ENCODE measurements around the gene SLC17A9. TPM values are rescaled to one million over a fixed set of nuclear protein-coding genes. Genes with fewer than 3 reads are reported as not detected.

The SLC17A9 gene
- total and polyA plus RNA-seq, 4 donors: 0.69 to 2.4 (median 1.3) TPM

DNA sequence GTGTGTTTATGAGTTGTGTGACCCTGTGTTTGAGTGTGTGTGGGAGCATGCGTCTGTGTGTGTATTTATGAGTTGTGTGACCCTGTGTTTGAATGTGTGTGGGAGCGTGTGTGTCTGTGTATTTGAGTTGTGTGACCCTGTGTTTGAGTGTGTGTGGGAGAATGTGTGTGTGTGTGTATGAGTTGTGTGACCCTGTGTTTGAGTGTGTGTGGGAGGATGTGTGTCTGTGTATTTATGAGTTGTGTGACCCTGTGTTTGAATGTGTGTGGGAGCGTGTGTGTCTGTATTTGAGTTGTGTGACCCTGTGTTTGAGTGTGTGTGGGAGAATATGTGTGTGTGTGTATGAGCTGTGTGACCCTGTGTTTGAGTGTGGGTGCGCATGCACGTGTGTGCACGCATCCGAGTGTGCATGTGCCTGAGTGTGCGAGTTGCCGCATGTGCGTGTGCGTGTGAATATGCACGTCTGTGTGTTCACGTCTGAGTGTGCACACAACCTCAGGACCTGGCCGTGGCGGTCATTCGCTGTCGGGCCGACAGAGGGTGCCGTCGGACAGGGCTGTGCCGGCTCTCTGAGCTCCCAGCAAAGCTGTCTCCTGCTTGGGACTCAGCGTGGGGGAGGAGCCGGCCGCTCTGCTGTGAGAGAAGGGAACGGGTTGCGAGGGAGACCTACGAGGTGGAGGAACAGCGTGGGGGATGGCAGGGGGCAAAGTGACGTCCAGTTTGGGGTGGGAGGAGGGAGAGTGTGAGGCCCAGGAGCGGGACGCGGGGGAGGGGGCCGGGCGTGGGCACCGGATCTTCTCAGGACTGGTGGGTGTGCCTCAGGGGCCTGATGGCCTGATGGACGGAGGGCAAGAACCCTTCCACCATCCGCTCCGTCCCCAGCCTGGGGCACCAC, 19.7 kb downstream of the SLC17A9 start:
- Histone ChIP-seq H3K27me3 (ENCODE audit: control insufficient read depth, insufficient read depth, low read length) (peaks cover 45% of the 10 kb centered on the region), H3K9me3 (ENCODE audit: control insufficient read depth, insufficient read depth, low read length) (no peaks in the 10 kb centered on the region), H3K36me3 (ENCODE audit: control insufficient read depth, insufficient read depth, low read length) (peaks cover 3% of the 10 kb centered on the region), H3K4me1 (ENCODE audit: control insufficient read depth, insufficient read depth, low read length) (peaks cover 35% of the 10 kb centered on the region), H3K27ac (ENCODE audit: low read depth, low read length) (no peak overlapping the region), H3K4me3 (ENCODE audit: low read depth, low read length) (no peak overlapping the region)
- DNase-seq (ENCODE audit: low read depth in 4 of 6, low spot score in 6 of 6): peak in 5 of 6 donors; percentile 57 to 93 (median 66)
- 4% methylated on average over 38 of the region's 38 CpGs for WGBS (ENCODE audit: insufficient coverage)

DNA sequence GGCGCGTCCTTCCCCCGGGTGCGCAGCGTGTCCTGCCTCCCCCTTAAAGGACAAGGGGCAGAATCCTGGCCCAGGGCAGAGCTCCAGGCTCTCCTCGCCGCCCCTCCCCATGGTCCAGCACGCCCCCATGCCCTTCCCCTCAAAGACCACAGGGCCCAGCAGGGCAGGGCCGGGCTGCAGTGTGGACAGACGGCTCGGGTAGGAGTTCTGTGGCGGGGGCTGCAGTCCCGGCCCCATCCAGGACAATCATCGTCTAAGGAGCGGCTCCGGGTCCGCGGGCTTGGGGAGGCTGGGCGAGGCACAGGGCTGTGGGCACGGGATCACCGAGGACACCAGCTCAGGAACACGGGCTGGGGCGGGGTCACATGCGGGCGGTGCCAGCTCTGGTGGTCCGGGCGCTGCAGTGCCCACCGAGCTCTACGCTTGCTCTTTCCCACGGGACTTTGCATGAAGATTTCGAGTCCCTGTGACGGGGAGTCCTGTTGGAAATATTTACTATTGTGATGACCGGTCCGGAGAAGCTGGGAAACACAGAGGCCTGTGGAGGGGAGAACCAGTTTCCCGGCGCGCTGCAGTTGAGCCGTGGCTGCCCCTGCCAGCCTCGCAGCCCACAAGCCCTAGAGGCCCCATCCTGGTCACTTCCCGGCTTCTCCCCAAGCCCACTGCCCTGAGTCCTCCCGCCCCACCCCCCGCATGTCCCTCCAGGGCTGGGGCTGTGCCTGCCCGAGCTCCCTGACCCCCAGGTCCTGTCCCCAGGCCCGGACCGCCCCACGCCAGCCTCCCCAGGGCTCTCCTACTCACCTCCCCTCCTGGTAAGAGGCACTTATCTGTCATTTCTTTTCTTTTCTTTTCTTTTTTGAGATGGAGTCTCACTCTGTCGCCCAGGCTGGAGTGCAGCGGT, 20.6 kb downstream of the SLC17A9 start:
- H3K4me3 ChIP-seq (ENCODE audit: low read depth, low read length): no peak overlapping the region
- H3K36me3 ChIP-seq (ENCODE audit: control insufficient read depth, insufficient read depth, low read length): peaks cover 3% of the 10 kb centered on the region
- H3K9me3 ChIP-seq (ENCODE audit: control insufficient read depth, insufficient read depth, low read length): no peaks in the 10 kb centered on the region
- H3K27ac ChIP-seq (ENCODE audit: low read depth, low read length): no peak overlapping the region
- peaks cover 35% of the 10 kb centered on the region for H3K4me1 ChIP-seq (ENCODE audit: control insufficient read depth, insufficient read depth, low read length)
- 17% methylated on average over 46 of the region's 48 CpGs for WGBS (ENCODE audit: insufficient coverage)
- DNase-seq (ENCODE audit: low read depth in 4 of 6, low spot score in 6 of 6): no peak
- peaks cover 46% of the 10 kb centered on the region for H3K27me3 ChIP-seq (ENCODE audit: control insufficient read depth, insufficient read depth, low read length)

DNA sequence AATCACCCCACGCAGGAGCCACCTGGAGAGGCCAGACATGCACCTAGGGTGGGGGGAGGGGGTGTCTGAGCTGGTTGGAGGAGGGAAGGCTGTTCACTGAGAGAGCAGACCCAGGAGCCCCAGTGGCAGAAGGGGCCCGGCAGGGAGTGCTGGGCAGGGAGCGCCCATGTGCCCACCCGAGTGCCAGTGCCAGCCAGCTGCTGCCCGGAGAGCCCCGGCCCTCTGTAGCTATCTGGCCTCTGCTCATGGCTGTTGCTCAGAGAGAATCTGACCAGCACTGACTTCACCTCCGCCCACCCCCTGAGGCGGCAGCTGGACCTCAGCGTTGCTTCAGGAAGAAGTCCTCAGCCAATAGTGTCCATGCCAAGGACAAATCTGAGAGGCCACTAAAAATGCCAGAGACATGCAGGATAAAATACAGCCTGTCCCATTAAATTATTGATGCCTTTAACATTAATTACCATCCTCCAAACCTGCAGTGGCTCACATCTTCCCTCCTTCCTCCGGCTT, 22.8 kb downstream of the SLC17A9 start:
- Histone ChIP-seq H3K36me3 (ENCODE audit: control insufficient read depth, insufficient read depth, low read length) (peaks cover 3% of the 10 kb centered on the region), H3K4me3 (ENCODE audit: low read depth, low read length) (no peak overlapping the region), H3K4me1 (ENCODE audit: control insufficient read depth, insufficient read depth, low read length) (peaks cover 46% of the 10 kb centered on the region), H3K27ac (ENCODE audit: low read depth, low read length) (no peak overlapping the region), H3K27me3 (ENCODE audit: control insufficient read depth, insufficient read depth, low read length) (peaks cover 67% of the 10 kb centered on the region), H3K9me3 (ENCODE audit: control insufficient read depth, insufficient read depth, low read length) (no peaks in the 10 kb centered on the region)
- 57% methylated on average over 10 of the region's 10 CpGs for WGBS (ENCODE audit: insufficient coverage)
- DNase-seq (ENCODE audit: low read depth in 4 of 6, low spot score in 6 of 6): no peak

DNA sequence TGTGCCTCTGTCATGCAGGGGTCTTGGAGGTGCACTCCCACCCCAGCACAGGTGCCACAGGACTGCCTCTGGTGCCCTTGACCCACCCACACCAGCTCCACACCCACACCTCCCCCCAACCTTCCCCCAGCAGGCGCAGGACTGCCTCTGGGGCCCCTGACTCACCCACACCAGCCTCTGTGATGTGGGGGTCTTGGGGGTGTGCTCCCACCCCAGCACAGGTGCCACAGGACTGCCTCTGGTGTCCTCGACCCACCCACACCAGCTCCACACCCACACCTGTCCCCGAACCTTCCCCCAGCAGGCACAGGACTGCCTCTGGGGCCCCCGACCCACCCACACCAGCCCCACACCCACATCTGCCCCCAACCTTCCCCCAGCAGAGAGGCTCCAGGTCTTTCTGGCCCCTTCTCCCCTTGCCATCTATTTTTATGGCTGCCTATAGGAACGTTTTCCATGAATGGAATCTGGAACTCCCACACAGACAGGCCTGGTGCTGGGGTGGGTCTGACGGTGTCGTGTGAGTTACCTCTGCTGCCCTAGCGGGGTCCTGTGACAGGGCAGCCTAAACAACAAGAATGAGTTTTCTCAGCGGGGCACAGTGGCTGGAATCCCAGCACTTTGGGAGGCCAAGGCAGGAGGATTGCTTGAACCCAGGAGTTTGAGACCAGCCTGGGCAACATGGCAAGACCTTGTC, 23.5 kb downstream of the SLC17A9 start:
- Histone ChIP-seq H3K36me3 (ENCODE audit: control insufficient read depth, insufficient read depth, low read length) (no peaks in the 10 kb centered on the region), H3K4me3 (ENCODE audit: low read depth, low read length) (no peak overlapping the region), H3K27ac (ENCODE audit: low read depth, low read length) (no peak overlapping the region), H3K4me1 (ENCODE audit: control insufficient read depth, insufficient read depth, low read length) (peaks cover 52% of the 10 kb centered on the region), H3K9me3 (ENCODE audit: control insufficient read depth, insufficient read depth, low read length) (no peaks in the 10 kb centered on the region), H3K27me3 (ENCODE audit: control insufficient read depth, insufficient read depth, low read length) (peaks cover 66% of the 10 kb centered on the region)
- DNase-seq (ENCODE audit: low read depth in 4 of 6, low spot score in 6 of 6): no peak
- 78% methylated on average over 4 of the region's 9 CpGs for WGBS (ENCODE audit: insufficient coverage)

DNA sequence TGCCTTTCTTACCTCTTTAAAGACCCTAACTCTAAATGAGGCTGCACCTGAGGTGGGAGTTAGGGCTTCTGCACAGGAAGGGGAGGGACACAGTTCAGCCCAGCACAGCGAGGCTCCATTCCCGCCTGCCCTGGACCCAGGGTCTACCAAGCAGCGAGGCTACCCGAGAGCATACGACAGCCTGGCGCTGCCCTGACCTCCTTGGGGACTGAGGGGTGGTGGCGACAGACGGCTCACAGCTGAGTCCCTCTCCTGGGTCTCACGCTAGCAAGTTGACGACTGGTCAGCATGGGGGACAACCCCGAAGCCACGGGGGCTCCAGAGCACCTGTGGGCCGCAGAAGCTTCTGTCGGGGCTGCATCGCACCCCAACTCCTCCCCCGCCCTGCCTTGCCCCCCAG, 24.4 kb downstream of the SLC17A9 start:
- H3K4me1 ChIP-seq (ENCODE audit: control insufficient read depth, insufficient read depth, low read length): peaks cover 61% of the 10 kb centered on the region
- H3K27me3 ChIP-seq (ENCODE audit: control insufficient read depth, insufficient read depth, low read length): peaks cover 72% of the 10 kb centered on the region
- H3K36me3 ChIP-seq (ENCODE audit: control insufficient read depth, insufficient read depth, low read length): no peaks in the 10 kb centered on the region
- H3K4me3 ChIP-seq (ENCODE audit: low read depth, low read length): no peak overlapping the region
- DNase-seq (ENCODE audit: low read depth in 4 of 6, low spot score in 6 of 6): no peak
- H3K27ac ChIP-seq (ENCODE audit: low read depth, low read length): no peak overlapping the region
- WGBS (ENCODE audit: insufficient coverage): 78% methylated on average over 11 of the region's 16 CpGs
- H3K9me3 ChIP-seq (ENCODE audit: control insufficient read depth, insufficient read depth, low read length): no peaks in the 10 kb centered on the region

DNA sequence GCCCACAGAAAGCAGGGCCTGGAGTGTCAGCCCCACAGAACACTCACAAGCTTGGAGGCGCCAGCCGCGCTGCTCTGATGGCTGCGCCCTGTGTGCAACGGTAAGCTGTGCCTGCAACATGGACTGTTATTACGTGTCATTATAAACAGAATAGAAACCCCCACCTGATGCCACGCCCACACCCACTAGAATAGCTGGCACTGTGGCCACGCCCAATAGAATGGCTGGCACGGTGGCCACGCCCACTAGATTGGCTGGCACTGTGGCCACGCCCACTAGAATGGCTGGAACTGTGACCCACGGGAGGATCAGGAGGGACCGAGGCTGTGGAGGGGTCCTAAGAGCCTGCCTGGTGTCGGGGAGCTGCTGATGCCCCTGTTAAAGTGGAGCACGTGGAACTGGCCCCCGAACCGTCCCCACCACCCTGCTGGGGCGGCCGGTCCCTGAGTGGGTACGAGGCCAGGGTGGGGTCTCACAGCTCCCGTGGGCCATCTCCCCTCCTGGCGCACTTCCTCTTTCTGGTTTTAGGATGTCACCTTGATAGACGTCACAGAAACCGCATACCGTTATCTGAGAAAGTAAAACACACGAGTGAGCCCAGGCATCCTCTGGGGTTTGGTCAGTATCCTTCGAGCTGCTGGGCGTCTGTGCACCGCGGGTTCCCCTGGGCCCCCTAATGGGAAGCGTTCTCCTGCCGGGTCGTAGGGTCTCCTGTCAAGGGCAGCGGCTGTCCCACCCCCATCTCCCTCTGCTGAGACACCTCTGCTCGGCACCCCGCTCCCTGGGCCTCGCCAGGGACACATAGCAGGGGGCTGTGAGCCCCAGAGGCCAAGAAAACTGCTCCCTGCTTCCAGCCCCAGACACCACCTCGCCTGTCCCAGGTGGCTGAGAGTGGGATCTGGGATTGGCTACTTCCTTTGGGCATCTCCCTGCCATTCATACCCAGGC, 25.4 kb downstream of the SLC17A9 start:
- no peak for DNase-seq (ENCODE audit: low read depth in 4 of 6, low spot score in 6 of 6)
- H3K27me3 ChIP-seq (ENCODE audit: control insufficient read depth, insufficient read depth, low read length): peaks cover 72% of the 10 kb centered on the region
- H3K4me1 ChIP-seq (ENCODE audit: control insufficient read depth, insufficient read depth, low read length): peaks cover 59% of the 10 kb centered on the region
- H3K9me3 ChIP-seq (ENCODE audit: control insufficient read depth, insufficient read depth, low read length): no peaks in the 10 kb centered on the region
- H3K36me3 ChIP-seq (ENCODE audit: control insufficient read depth, insufficient read depth, low read length): no peaks in the 10 kb centered on the region
- no peak overlapping the region for H3K4me3 ChIP-seq (ENCODE audit: low read depth, low read length)
- no peak overlapping the region for H3K27ac ChIP-seq (ENCODE audit: low read depth, low read length)
- WGBS (ENCODE audit: insufficient coverage): 80% methylated on average over 35 of the region's 38 CpGs

DNA sequence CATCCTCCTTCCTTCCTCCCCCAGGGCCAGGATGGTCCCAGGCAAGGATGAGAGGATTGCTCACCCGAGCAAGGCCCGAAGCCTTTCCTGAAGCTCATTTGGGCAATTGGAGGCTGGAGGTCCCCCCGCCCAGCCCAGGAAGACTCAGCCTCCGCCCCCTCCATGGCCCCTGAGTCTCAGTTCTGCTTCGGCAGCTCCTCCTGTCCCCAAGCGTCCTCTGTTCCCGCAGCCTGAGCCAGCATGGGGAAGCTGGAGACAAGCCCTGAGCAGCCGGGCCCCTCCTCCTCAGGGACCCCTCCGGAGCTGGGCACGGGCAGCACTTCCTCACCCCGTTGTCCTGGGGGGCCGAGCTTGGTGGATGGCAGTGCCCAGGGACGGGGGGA, 26.0 kb downstream of the SLC17A9 start:
- no peak for DNase-seq (ENCODE audit: low read depth in 4 of 6, low spot score in 6 of 6)
- 47% methylated on average over 13 of the region's 13 CpGs for WGBS (ENCODE audit: insufficient coverage)
- H3K27me3 ChIP-seq (ENCODE audit: control insufficient read depth, insufficient read depth, low read length): peaks cover 66% of the 10 kb centered on the region
- H3K4me3 ChIP-seq (ENCODE audit: low read depth, low read length): no peak overlapping the region
- H3K4me1 ChIP-seq (ENCODE audit: control insufficient read depth, insufficient read depth, low read length): peaks cover 53% of the 10 kb centered on the region
- H3K27ac ChIP-seq (ENCODE audit: low read depth, low read length): no peak overlapping the region
- H3K36me3 ChIP-seq (ENCODE audit: control insufficient read depth, insufficient read depth, low read length): no peaks in the 10 kb centered on the region
- no peaks in the 10 kb centered on the region for H3K9me3 ChIP-seq (ENCODE audit: control insufficient read depth, insufficient read depth, low read length)

- no peak for DNase-seq (ENCODE audit: low read depth in 4 of 6, low spot score in 6 of 6)
- peaks cover 53% of the 10 kb centered on the region for H3K4me1 ChIP-seq (ENCODE audit: control insufficient read depth, insufficient read depth, low read length)
- peaks cover 60% of the 10 kb centered on the region for H3K27me3 ChIP-seq (ENCODE audit: control insufficient read depth, insufficient read depth, low read length)
- H3K27ac ChIP-seq (ENCODE audit: low read depth, low read length): no peak overlapping the region
- no peaks in the 10 kb centered on the region for H3K9me3 ChIP-seq (ENCODE audit: control insufficient read depth, insufficient read depth, low read length)
- WGBS (ENCODE audit: insufficient coverage): 77% methylated on average over 11 of the region's 14 CpGs
- H3K4me3 ChIP-seq (ENCODE audit: low read depth, low read length): no peak overlapping the region
- H3K36me3 ChIP-seq (ENCODE audit: control insufficient read depth, insufficient read depth, low read length): no peaks in the 10 kb centered on the region
Measured at GRCh38 chr20:62979310-62979709, 26.8 kb downstream of the SLC17A9 start.

Data from spinal cord (tissue), 10 donors.